Endothelial cell (in vitro differentiated cells): Measurements from ENCODE around the gene CREB3L1. TPM values are rescaled to one million over a fixed set of nuclear protein-coding genes. Genes with fewer than 3 reads are reported as not detected.

Experiments
- DNase-seq: peaks from one replicate; pipeline ENCODE4 v3.0.0; 2021; ENCODE audit warnings: low spot score
- H3K27ac Mint-ChIP-seq: one replicate; pipeline ENCODE4 v1.8.0; 2021; ENCODE audit warnings: mixed read lengths, inconsistent platforms; ENCODE audit not compliant: unreplicated experiment
- H3K27me3 Mint-ChIP-seq: one replicate; pipeline ENCODE4 v1.8.0; 2021; ENCODE audit warnings: mild to moderate bottlenecking, moderate library complexity, mixed read lengths, inconsistent platforms; ENCODE audit not compliant: unreplicated experiment
- H3K36me3 Mint-ChIP-seq: one replicate; pipeline ENCODE4 v1.8.0; 2021; ENCODE audit warnings: mild to moderate bottlenecking, low read depth, mixed read lengths, inconsistent platforms; ENCODE audit not compliant: unreplicated experiment
- H3K4me1 Mint-ChIP-seq: one replicate; pipeline ENCODE4 v1.8.0; 2021; ENCODE audit warnings: mild to moderate bottlenecking, mixed read lengths, inconsistent platforms; ENCODE audit not compliant: unreplicated experiment
- H3K4me3 Mint-ChIP-seq: one replicate; pipeline ENCODE4 v1.8.0; 2021; ENCODE audit warnings: mild to moderate bottlenecking, mixed read lengths, inconsistent platforms; ENCODE audit not compliant: unreplicated experiment
- H3K9me3 Mint-ChIP-seq: one replicate; pipeline ENCODE4 v1.8.0; 2021; ENCODE audit warnings: mixed read lengths, inconsistent platforms; ENCODE audit not compliant: unreplicated experiment
- total RNA-seq: library from RNA; stranded (reverse); fragmentation: NEBNext Ultra II Directional; extraction: Animal tissue kit (Norgen Biotek cat#: 25700); gene quantifications from one replicate; pipeline ENCODE4 v1.2.1, GENCODE V29; 2021; ENCODE audit not compliant: unreplicated experiment
- TF ChIP-seq, protein P1 (sequence below): fragments of 200-600 bp; sonication (generic); IDR thresholded peaks from one replicate; pipeline ENCODE4 v1.5.0; 2021; ENCODE audit warnings: antibody characterized with exemption; ENCODE audit not compliant: unreplicated experiment

CREB3L1 gene
- total RNA-seq, 1 donor from 2014 or later = 21.6 TPM

DNA sequence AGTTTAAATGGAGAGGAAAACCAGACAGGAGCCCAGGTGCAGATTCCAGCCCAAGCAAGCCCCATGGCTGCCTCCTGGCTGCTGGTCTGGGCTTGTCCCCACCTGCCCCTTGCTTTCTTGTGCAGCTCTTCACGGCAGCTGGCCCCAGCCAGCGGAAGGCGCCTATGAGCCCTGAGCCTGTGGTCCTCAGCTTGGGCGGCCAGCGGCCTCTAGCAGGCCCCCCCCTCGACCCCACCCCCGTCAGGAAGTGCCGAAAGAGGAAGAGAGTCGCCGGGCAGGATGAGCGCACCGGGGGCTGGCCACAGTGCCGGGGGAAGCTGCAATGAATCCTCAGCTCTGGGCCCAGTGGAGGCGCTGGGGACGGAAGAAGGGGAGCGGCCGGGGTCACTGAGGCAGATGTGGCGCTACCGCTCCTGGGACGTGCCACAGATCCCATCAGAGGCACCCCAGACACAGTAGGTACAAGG is 67.7 kb downstream of the CREB3L1 start:
- Mint-ChIP-seq H3K27ac (peak overlapping the region; percentile 85), H3K27me3 (peaks cover 26% of the 10 kb centered on the region), H3K4me3 (peak overlapping the region; percentile 94), H3K36me3 (peaks cover 7% of the 10 kb centered on the region), H3K4me1 (peaks cover 72% of the 10 kb centered on the region), H3K9me3 (no peaks in the 10 kb centered on the region)
- DNase-seq = peak; percentile 61
- TF ChIP-seq, protein P1, sequence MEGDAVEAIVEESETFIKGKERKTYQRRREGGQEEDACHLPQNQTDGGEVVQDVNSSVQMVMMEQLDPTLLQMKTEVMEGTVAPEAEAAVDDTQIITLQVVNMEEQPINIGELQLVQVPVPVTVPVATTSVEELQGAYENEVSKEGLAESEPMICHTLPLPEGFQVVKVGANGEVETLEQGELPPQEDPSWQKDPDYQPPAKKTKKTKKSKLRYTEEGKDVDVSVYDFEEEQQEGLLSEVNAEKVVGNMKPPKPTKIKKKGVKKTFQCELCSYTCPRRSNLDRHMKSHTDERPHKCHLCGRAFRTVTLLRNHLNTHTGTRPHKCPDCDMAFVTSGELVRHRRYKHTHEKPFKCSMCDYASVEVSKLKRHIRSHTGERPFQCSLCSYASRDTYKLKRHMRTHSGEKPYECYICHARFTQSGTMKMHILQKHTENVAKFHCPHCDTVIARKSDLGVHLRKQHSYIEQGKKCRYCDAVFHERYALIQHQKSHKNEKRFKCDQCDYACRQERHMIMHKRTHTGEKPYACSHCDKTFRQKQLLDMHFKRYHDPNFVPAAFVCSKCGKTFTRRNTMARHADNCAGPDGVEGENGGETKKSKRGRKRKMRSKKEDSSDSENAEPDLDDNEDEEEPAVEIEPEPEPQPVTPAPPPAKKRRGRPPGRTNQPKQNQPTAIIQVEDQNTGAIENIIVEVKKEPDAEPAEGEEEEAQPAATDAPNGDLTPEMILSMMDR = no peak

- H3K9me3 Mint-ChIP-seq = no peaks in the 10 kb centered on the region
- peaks cover 25% of the 10 kb centered on the region for H3K27me3 Mint-ChIP-seq
- peak overlapping the region; percentile 85 for H3K27ac Mint-ChIP-seq
- H3K4me3 Mint-ChIP-seq = peak overlapping the region; percentile 94
- DNase-seq = no peak
- TF ChIP-seq, protein P1 = no peak
- peaks cover 71% of the 10 kb centered on the region for H3K4me1 Mint-ChIP-seq
- H3K36me3 Mint-ChIP-seq = peaks cover 7% of the 10 kb centered on the region
These were observed 68.5 kb downstream of the CREB3L1 start for GRCh38 chr11:46345881-46346484.

GRCh38 chr11:46346886-46347636 is 69.6 kb downstream of the CREB3L1 start, which contains the start of gene DGKZ:
TSS of gene DGKZ (plus strand) at chr11:46347463. CDS start at chr11:46347660, 197 bp downstream.
- H3K27ac Mint-ChIP-seq = peak within 1 kb of the TSS; percentile 83
- peak; percentile 98 for DNase-seq
- TF ChIP-seq, protein P1 = peak; percentile 87
- H3K36me3 Mint-ChIP-seq = peaks cover 7% of the 10 kb centered on the region
- H3K4me3 Mint-ChIP-seq = peak within 1 kb of the TSS; percentile 94
- peaks cover 68% of the 10 kb centered on the region for H3K4me1 Mint-ChIP-seq
- peaks cover 22% of the 10 kb centered on the region for H3K27me3 Mint-ChIP-seq
- no peaks in the 10 kb centered on the region for H3K9me3 Mint-ChIP-seq

- H3K27ac Mint-ChIP-seq = peak overlapping the region; percentile 30
- peak overlapping the region; percentile 91 for H3K4me3 Mint-ChIP-seq
- H3K4me1 Mint-ChIP-seq = peaks cover 62% of the 10 kb centered on the region
- peaks cover 22% of the 10 kb centered on the region for H3K27me3 Mint-ChIP-seq
- TF ChIP-seq, protein P1 = no peak
- H3K36me3 Mint-ChIP-seq = peaks cover 7% of the 10 kb centered on the region
- DNase-seq = no peak
- H3K9me3 Mint-ChIP-seq = no peaks in the 10 kb centered on the region
These were observed 70.3 kb downstream of the CREB3L1 start for GRCh38 chr11:46347637-46348311.
